ENCODE results near the gene GEMIN4.
"Not testable (repeated sequence)": the region's sequence is repeated elsewhere in the genome, so short reads cannot be mapped to it uniquely, and the experiment has no call there.

GRCh38 chr17:756010-756567, 4.0 kb upstream of the GEMIN4 start:
- not testable (repeated sequence) for TF ChIP-seq POLR2A, CTCF, EP300 (IDR thresholded peaks at IDR 0.05)
